GM21737 (cell line): ENCODE measurements around the gene FRAS1.
"Not testable (repeated sequence)": the region's sequence is repeated elsewhere in the genome, so short reads cannot be mapped to it uniquely, and the experiment has no call there.

Source experiments
- ATAC-seq: cut with Tn5 transposase; IDR thresholded peaks from one replicate; pipeline ENCODE4 v1.9.1; 2021; ENCODE audit warnings: mild to moderate bottlenecking, moderate library complexity; ENCODE audit not compliant: unreplicated experiment

Gene FRAS1

GRCh38 chr4:78057600-78058550, 752 bp downstream of the FRAS1 start:
- no peak for ATAC-seq

- ATAC-seq, result no peak
These were observed 1.7 kb downstream of the FRAS1 start for GRCh38 chr4:78058591-78059523.

GRCh38 chr4:78059524-78059889, 2.4 kb downstream of the FRAS1 start:
- no peak for ATAC-seq

- ATAC-seq, result no peak
These were observed 2.8 kb downstream of the FRAS1 start for GRCh38 chr4:78059938-78060337.

- ATAC-seq, result no peak
These were observed 4.9 kb downstream of the FRAS1 start for GRCh38 chr4:78061939-78062570.

GRCh38 chr4:78065508-78066192, 8.5 kb downstream of the FRAS1 start:
- no peak for ATAC-seq

- no peak for ATAC-seq
These were observed 11.4 kb downstream of the FRAS1 start for GRCh38 chr4:78068481-78068880.

GRCh38 chr4:78069319-78069718, 12.2 kb downstream of the FRAS1 start:
- no peak for ATAC-seq

GRCh38 chr4:78069859-78070258, 12.7 kb downstream of the FRAS1 start:
- ATAC-seq, result no peak

- ATAC-seq, result no peak
These were observed 13.7 kb downstream of the FRAS1 start for GRCh38 chr4:78070731-78071282.

- ATAC-seq, result no peak
These were observed 17.6 kb downstream of the FRAS1 start for GRCh38 chr4:78074759-78075158.

- ATAC-seq, result no peak
These were observed 18.9 kb downstream of the FRAS1 start for GRCh38 chr4:78075986-78076385.

- ATAC-seq, result no peak
These were observed 21.0 kb downstream of the FRAS1 start for GRCh38 chr4:78078101-78078500.

GRCh38 chr4:78079726-78080430, 22.8 kb downstream of the FRAS1 start:
- ATAC-seq, result no peak

GRCh38 chr4:78081541-78081940, 24.4 kb downstream of the FRAS1 start:
- no peak for ATAC-seq

- ATAC-seq, result no peak
These were observed 25.9 kb downstream of the FRAS1 start for GRCh38 chr4:78083035-78083434.

- no peak for ATAC-seq
These were observed 34.4 kb downstream of the FRAS1 start for GRCh38 chr4:78091534-78091933.

- ATAC-seq, result not testable (repeated sequence)
These were observed 35.2 kb downstream of the FRAS1 start for GRCh38 chr4:78092350-78092749.

GRCh38 chr4:78092850-78093249, 35.7 kb downstream of the FRAS1 start:
- ATAC-seq, result no peak

GRCh38 chr4:78095081-78095480, 38.0 kb downstream of the FRAS1 start:
- ATAC-seq, result no peak
